ENCODE data around the gene ARHGEF7. TPM values are rescaled to one million over a fixed set of nuclear protein-coding genes. Genes with fewer than 3 reads are reported as not detected.
A peak's percentile ranks its signal among the peaks of the same experiment; 100 is the strongest.

The ARHGEF7 gene
- total and polyA plus RNA-seq, 4 donors: 16.2 to 132 (median 100) TPM

DNA sequence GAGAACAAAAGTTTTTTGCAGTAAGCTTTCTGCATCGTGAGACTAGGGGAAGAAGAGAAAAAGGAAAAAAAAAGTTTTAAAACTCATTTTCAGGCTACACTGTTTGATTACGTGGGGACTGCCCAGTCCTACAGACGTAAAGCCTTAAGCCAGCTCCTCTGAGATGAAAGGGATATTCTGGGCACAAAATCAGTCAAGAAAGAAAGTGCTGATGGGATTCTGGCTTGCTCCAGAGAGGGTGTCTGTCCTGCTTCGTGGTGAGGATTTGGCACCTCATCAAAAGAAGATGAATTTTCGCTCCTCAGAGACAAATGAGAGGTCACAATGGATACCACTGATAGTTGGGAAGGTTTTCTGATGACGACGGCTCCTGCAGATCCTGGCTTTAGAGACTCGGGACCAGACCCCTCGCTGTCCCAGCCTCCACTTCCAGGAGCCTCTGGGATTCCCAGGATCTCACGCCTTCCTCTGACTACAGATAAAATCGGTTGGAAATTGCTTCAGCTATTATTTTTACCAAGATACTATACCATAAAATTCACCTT lies 215.0 kb downstream of the ARHGEF7 start:
- DNase-seq (no peak), ATAC-seq (ENCODE audit: low FRiP score) (no peak)
- no peaks in the 10 kb centered on the region for H3K9me3 ChIP-seq (ENCODE audit: control insufficient read depth, low read length)
- intact Hi-C loops (cut with DNase I): no loop called here
- WGBS, 2 donors: 83 to 86% methylated on average over 11 of the region's 11 CpGs
- no peaks in the 10 kb centered on the region for H3K27me3 ChIP-seq (ENCODE audit: control insufficient read depth in 1 of 2, insufficient read depth in 2 of 2, low read length in 1 of 2)
- peaks cover 0 to 2% of the 10 kb centered on the region in 2 donors for H3K36me3 ChIP-seq (ENCODE audit: control insufficient read depth in 1 of 2, insufficient read depth in 2 of 2, low read length in 1 of 2)
- no peak overlapping the region for H3K4me3 ChIP-seq (ENCODE audit: low read length in 2 of 2)
- no peak overlapping the region for H3K27ac ChIP-seq (ENCODE audit: low read depth in 1 of 2, low read length in 2 of 2)
- H3K4me1 ChIP-seq (ENCODE audit: control insufficient read depth in 1 of 2, insufficient read depth in 2 of 2, low read length in 2 of 2): no peaks in the 10 kb centered on the region

- no peak for DNase-seq
- H3K9me3 ChIP-seq (ENCODE audit: control insufficient read depth, low read length): no peaks in the 10 kb centered on the region
- no peak overlapping the region for H3K4me3 ChIP-seq (ENCODE audit: low read length in 2 of 2)
- H3K4me1 ChIP-seq (ENCODE audit: control insufficient read depth in 1 of 2, insufficient read depth in 2 of 2, low read length in 2 of 2): no peaks in the 10 kb centered on the region
- H3K27ac ChIP-seq (ENCODE audit: low read depth in 1 of 2, low read length in 2 of 2): no peak overlapping the region
- H3K36me3 ChIP-seq (ENCODE audit: control insufficient read depth in 1 of 2, insufficient read depth in 2 of 2, low read length in 1 of 2): peaks cover 0 to 2% of the 10 kb centered on the region in 2 donors
- intact Hi-C loops (cut with DNase I): no loop called here
- ATAC-seq (ENCODE audit: low FRiP score): no peak
- WGBS, 2 donors: 50 to 52% methylated on average over 5 of the region's 5 CpGs
- H3K27me3 ChIP-seq (ENCODE audit: control insufficient read depth in 1 of 2, insufficient read depth in 2 of 2, low read length in 1 of 2): no peaks in the 10 kb centered on the region
Observed at GRCh38 chr13:111335298-111335697, 220.2 kb downstream of the ARHGEF7 start.

- Histone ChIP-seq H3K27me3 (ENCODE audit: control insufficient read depth in 1 of 2, insufficient read depth in 2 of 2, low read length in 1 of 2) (no peaks in the 10 kb centered on the region), H3K9me3 (ENCODE audit: control insufficient read depth, low read length) (no peaks in the 10 kb centered on the region), H3K27ac (ENCODE audit: low read depth in 1 of 2, low read length in 2 of 2) (no peak overlapping the region), H3K4me3 (ENCODE audit: low read length in 2 of 2) (no peak overlapping the region), H3K36me3 (ENCODE audit: control insufficient read depth in 1 of 2, insufficient read depth in 2 of 2, low read length in 1 of 2) (peaks cover 0 to 2% of the 10 kb centered on the region in 2 donors), H3K4me1 (ENCODE audit: control insufficient read depth in 1 of 2, insufficient read depth in 2 of 2, low read length in 2 of 2) (no peaks in the 10 kb centered on the region)
- ATAC-seq (ENCODE audit: low FRiP score) (no peak), DNase-seq (no peak)
- WGBS, 2 donors: 88 to 90% methylated on average over 9 of the region's 9 CpGs
- intact Hi-C loops (cut with DNase I): no loop called here
Observed at GRCh38 chr13:111336666-111337065, 221.6 kb downstream of the ARHGEF7 start.

DNA sequence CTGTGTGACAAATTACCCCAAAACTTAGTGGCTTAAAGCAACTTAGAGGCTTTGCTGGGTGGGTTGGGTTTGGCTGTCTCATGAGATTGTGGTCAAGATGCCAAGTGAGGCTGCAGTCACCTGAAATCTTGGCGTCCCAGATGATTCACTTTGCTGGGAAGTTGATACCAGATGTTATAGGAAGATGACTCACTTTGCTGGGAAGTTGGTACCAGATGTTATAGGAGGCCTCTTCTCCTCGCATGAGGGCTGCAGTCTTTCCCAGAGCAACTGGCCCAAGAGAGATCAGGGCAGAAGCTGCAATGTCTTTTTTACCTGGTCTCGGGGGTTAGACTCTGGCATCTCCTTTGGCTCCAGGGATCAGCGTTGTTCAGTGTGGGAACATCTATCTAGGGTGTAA lies 222.1 kb downstream of the ARHGEF7 start:
- intact Hi-C loops (cut with DNase I): no loop called here
- no peak for DNase-seq
- 89% methylated on average over 4 of the region's 4 CpGs for WGBS, 2 donors

GRCh38 chr13:111337741-111338140 lies 222.6 kb downstream of the ARHGEF7 start:
- intact Hi-C loops (cut with DNase I): no loop called here
- no peak overlapping the region for H3K4me3 ChIP-seq (ENCODE audit: low read length in 2 of 2)
- ATAC-seq (ENCODE audit: low FRiP score): no peak
- no peak for DNase-seq
- no peaks in the 10 kb centered on the region for H3K4me1 ChIP-seq (ENCODE audit: control insufficient read depth in 1 of 2, insufficient read depth in 2 of 2, low read length in 2 of 2)
- H3K27ac ChIP-seq (ENCODE audit: low read depth in 1 of 2, low read length in 2 of 2): no peak overlapping the region
- 82 to 96% methylated on average over 9 of the region's 9 CpGs for WGBS, 2 donors
- no peaks in the 10 kb centered on the region for H3K27me3 ChIP-seq (ENCODE audit: control insufficient read depth in 1 of 2, insufficient read depth in 2 of 2, low read length in 1 of 2)
- H3K9me3 ChIP-seq (ENCODE audit: control insufficient read depth, low read length): no peaks in the 10 kb centered on the region
- H3K36me3 ChIP-seq (ENCODE audit: control insufficient read depth in 1 of 2, insufficient read depth in 2 of 2, low read length in 1 of 2): peaks cover 0 to 2% of the 10 kb centered on the region in 2 donors

More for the DNA sequence above, 222.1 kb downstream of the ARHGEF7 start:
- Histone ChIP-seq H3K36me3 (ENCODE audit: control insufficient read depth in 1 of 2, insufficient read depth in 2 of 2, low read length in 1 of 2) (peaks cover 0 to 2% of the 10 kb centered on the region in 2 donors), H3K4me3 (ENCODE audit: low read length in 2 of 2) (no peak overlapping the region), H3K27ac (ENCODE audit: low read depth in 1 of 2, low read length in 2 of 2) (no peak overlapping the region), H3K9me3 (ENCODE audit: control insufficient read depth, low read length) (no peaks in the 10 kb centered on the region), H3K27me3 (ENCODE audit: control insufficient read depth in 1 of 2, insufficient read depth in 2 of 2, low read length in 1 of 2) (no peaks in the 10 kb centered on the region), H3K4me1 (ENCODE audit: control insufficient read depth in 1 of 2, insufficient read depth in 2 of 2, low read length in 2 of 2) (no peaks in the 10 kb centered on the region)
- no peak for ATAC-seq (ENCODE audit: low FRiP score)

GRCh38 chr13:111338841-111339240 lies 223.7 kb downstream of the ARHGEF7 start:
- ATAC-seq (ENCODE audit: low FRiP score) (no peak), DNase-seq (peak in 1 of 2 donors; percentile 29)
- Histone ChIP-seq H3K36me3 (ENCODE audit: control insufficient read depth in 1 of 2, insufficient read depth in 2 of 2, low read length in 1 of 2) (no peaks in the 10 kb centered on the region), H3K4me1 (ENCODE audit: control insufficient read depth in 1 of 2, insufficient read depth in 2 of 2, low read length in 2 of 2) (no peaks in the 10 kb centered on the region), H3K27me3 (ENCODE audit: control insufficient read depth in 1 of 2, insufficient read depth in 2 of 2, low read length in 1 of 2) (no peaks in the 10 kb centered on the region), H3K9me3 (ENCODE audit: control insufficient read depth, low read length) (no peaks in the 10 kb centered on the region), H3K4me3 (ENCODE audit: low read length in 2 of 2) (no peak overlapping the region), H3K27ac (ENCODE audit: low read depth in 1 of 2, low read length in 2 of 2) (no peak overlapping the region)
- WGBS, 2 donors: 83 to 88% methylated on average over 11 of the region's 11 CpGs
- intact Hi-C loops (cut with DNase I): no loop called here

GRCh38 chr13:111339366-111340143 lies 224.4 kb downstream of the ARHGEF7 start:
- intact Hi-C loops (cut with DNase I): no loop called here
- ATAC-seq (ENCODE audit: low FRiP score): no peak
- 95% methylated on average over 28 to 29 of the region's 29 CpGs for WGBS, 2 donors
- peaks cover 0 to 2% of the 10 kb centered on the region in 2 donors for H3K36me3 ChIP-seq (ENCODE audit: control insufficient read depth in 1 of 2, insufficient read depth in 2 of 2, low read length in 1 of 2)
- H3K4me3 ChIP-seq (ENCODE audit: low read length in 2 of 2): no peak overlapping the region
- no peaks in the 10 kb centered on the region for H3K4me1 ChIP-seq (ENCODE audit: control insufficient read depth in 1 of 2, insufficient read depth in 2 of 2, low read length in 2 of 2)
- peak in 1 of 2 donors; percentile 26 for DNase-seq
- H3K27ac ChIP-seq (ENCODE audit: low read depth in 1 of 2, low read length in 2 of 2): no peak overlapping the region
- H3K27me3 ChIP-seq (ENCODE audit: control insufficient read depth in 1 of 2, insufficient read depth in 2 of 2, low read length in 1 of 2): no peaks in the 10 kb centered on the region
- H3K9me3 ChIP-seq (ENCODE audit: control insufficient read depth, low read length): no peaks in the 10 kb centered on the region

- intact Hi-C loops (cut with DNase I): no loop called here
- Histone ChIP-seq H3K36me3 (ENCODE audit: control insufficient read depth in 1 of 2, insufficient read depth in 2 of 2, low read length in 1 of 2) (peaks cover 0 to 2% of the 10 kb centered on the region in 2 donors), H3K9me3 (ENCODE audit: control insufficient read depth, low read length) (no peaks in the 10 kb centered on the region), H3K27ac (ENCODE audit: low read depth in 1 of 2, low read length in 2 of 2) (no peak overlapping the region), H3K4me3 (ENCODE audit: low read length in 2 of 2) (no peak overlapping the region), H3K4me1 (ENCODE audit: control insufficient read depth in 1 of 2, insufficient read depth in 2 of 2, low read length in 2 of 2) (no peaks in the 10 kb centered on the region), H3K27me3 (ENCODE audit: control insufficient read depth in 1 of 2, insufficient read depth in 2 of 2, low read length in 1 of 2) (no peaks in the 10 kb centered on the region)
- WGBS, 2 donors: 93% methylated on average over 5 of the region's 5 CpGs
- DNase-seq (peak in 1 of 2 donors; percentile 33), ATAC-seq (ENCODE audit: low FRiP score) (no peak)
Observed at GRCh38 chr13:111341886-111342285, 226.8 kb downstream of the ARHGEF7 start.

GRCh38 chr13:111342721-111343120 lies 227.6 kb downstream of the ARHGEF7 start:
- ATAC-seq (ENCODE audit: low FRiP score): no peak
- 95 to 96% methylated on average over 9 of the region's 9 CpGs for WGBS, 2 donors
- H3K27ac ChIP-seq (ENCODE audit: low read depth in 1 of 2, low read length in 2 of 2): no peak overlapping the region
- peak in 1 of 2 donors; percentile 3 for DNase-seq
- H3K9me3 ChIP-seq (ENCODE audit: control insufficient read depth, low read length): no peaks in the 10 kb centered on the region
- H3K4me1 ChIP-seq (ENCODE audit: control insufficient read depth in 1 of 2, insufficient read depth in 2 of 2, low read length in 2 of 2): no peaks in the 10 kb centered on the region
- H3K4me3 ChIP-seq (ENCODE audit: low read length in 2 of 2): no peak overlapping the region
- peaks cover 0 to 2% of the 10 kb centered on the region in 2 donors for H3K36me3 ChIP-seq (ENCODE audit: control insufficient read depth in 1 of 2, insufficient read depth in 2 of 2, low read length in 1 of 2)
- intact Hi-C loops (cut with DNase I): no loop called here
- no peaks in the 10 kb centered on the region for H3K27me3 ChIP-seq (ENCODE audit: control insufficient read depth in 1 of 2, insufficient read depth in 2 of 2, low read length in 1 of 2)
